ENCODE results near the gene GLP2R. TPM values are rescaled to one million over a fixed set of nuclear protein-coding genes. Genes with fewer than 3 reads are reported as not detected.

GLP2R gene
- polyA plus RNA-seq, 1 donor from 2014 or later: not detected

DNA sequence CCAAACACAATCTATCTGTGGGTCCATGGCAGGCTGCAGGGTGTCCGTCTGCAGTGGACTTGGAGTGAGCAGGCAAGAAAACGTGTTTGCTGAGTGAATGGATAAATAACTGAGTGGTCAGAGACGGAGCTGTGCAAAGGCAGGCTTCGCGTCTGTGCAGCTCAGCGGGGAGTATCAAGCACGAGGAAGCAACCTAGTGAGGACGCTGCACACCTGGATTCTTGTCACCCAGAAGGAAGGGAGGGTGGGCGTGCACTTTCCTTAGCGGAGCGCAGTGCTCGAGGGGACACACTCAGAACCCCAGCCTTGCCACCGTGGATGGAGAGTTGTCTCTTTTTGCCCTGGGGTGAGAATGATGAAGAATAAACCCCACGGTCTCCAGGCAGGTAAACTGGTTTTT lies 80.9 kb downstream of the GLP2R start:
- Histone ChIP-seq H3K9ac (ENCODE audit: low read length) (no peak overlapping the region), H3K4me2 (ENCODE audit: low read length) (no peak overlapping the region), H3F3A (ENCODE audit: insufficient read depth, low read length, poor library complexity, severe bottlenecking) (no peaks in the 10 kb centered on the region), H4K20me1 (ENCODE audit: insufficient read depth) (no peaks in the 10 kb centered on the region), H3K4me3 (ENCODE audit: low read length) (no peak overlapping the region), H3K9me2 (ENCODE audit: insufficient read depth, low read length) (no peaks in the 10 kb centered on the region), H3K9me3 (ENCODE audit: low read length) (no peaks in the 10 kb centered on the region), H3K79me2 (replicated peaks; ENCODE audit: insufficient read depth, low read length) (no peaks in the 10 kb centered on the region), H3K27ac (ENCODE audit: low read length) (no peak overlapping the region), H2AFZ (ENCODE audit: low read depth, low read length) (no peak overlapping the region), H3K27me3 (ENCODE audit: insufficient read depth, low read depth, low read length) (no peaks in the 10 kb centered on the region), H3K36me3 (ENCODE audit: insufficient read depth, low read length) (no peaks in the 10 kb centered on the region)
- TF ChIP-seq TAF1 (IDR thresholded peaks at IDR 0.05; ENCODE audit: low read depth): no peak
- TF ChIP-seq POLR2AphosphoS5 (IDR thresholded peaks at IDR 0.05): no peak
- TF ChIP-seq, protein P1, sequence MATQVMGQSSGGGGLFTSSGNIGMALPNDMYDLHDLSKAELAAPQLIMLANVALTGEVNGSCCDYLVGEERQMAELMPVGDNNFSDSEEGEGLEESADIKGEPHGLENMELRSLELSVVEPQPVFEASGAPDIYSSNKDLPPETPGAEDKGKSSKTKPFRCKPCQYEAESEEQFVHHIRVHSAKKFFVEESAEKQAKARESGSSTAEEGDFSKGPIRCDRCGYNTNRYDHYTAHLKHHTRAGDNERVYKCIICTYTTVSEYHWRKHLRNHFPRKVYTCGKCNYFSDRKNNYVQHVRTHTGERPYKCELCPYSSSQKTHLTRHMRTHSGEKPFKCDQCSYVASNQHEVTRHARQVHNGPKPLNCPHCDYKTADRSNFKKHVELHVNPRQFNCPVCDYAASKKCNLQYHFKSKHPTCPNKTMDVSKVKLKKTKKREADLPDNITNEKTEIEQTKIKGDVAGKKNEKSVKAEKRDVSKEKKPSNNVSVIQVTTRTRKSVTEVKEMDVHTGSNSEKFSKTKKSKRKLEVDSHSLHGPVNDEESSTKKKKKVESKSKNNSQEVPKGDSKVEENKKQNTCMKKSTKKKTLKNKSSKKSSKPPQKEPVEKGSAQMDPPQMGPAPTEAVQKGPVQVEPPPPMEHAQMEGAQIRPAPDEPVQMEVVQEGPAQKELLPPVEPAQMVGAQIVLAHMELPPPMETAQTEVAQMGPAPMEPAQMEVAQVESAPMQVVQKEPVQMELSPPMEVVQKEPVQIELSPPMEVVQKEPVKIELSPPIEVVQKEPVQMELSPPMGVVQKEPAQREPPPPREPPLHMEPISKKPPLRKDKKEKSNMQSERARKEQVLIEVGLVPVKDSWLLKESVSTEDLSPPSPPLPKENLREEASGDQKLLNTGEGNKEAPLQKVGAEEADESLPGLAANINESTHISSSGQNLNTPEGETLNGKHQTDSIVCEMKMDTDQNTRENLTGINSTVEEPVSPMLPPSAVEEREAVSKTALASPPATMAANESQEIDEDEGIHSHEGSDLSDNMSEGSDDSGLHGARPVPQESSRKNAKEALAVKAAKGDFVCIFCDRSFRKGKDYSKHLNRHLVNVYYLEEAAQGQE (IDR thresholded peaks at IDR 0.05; ENCODE audit: borderline replicate concordance): no peak
- no peak for TF ChIP-seq MXI1 (conservative IDR thresholded peaks at IDR 0.05; ENCODE audit: poor library complexity, severe bottlenecking)
- no peak for TF ChIP-seq RAD21 (conservative IDR thresholded peaks at IDR 0.05)
- no peak for TF ChIP-seq EZH2 (IDR thresholded peaks at IDR 0.05; ENCODE audit: borderline replicate concordance, insufficient read depth, low read length, poor library complexity, severe bottlenecking)
- TF ChIP-seq, protein P2, sequence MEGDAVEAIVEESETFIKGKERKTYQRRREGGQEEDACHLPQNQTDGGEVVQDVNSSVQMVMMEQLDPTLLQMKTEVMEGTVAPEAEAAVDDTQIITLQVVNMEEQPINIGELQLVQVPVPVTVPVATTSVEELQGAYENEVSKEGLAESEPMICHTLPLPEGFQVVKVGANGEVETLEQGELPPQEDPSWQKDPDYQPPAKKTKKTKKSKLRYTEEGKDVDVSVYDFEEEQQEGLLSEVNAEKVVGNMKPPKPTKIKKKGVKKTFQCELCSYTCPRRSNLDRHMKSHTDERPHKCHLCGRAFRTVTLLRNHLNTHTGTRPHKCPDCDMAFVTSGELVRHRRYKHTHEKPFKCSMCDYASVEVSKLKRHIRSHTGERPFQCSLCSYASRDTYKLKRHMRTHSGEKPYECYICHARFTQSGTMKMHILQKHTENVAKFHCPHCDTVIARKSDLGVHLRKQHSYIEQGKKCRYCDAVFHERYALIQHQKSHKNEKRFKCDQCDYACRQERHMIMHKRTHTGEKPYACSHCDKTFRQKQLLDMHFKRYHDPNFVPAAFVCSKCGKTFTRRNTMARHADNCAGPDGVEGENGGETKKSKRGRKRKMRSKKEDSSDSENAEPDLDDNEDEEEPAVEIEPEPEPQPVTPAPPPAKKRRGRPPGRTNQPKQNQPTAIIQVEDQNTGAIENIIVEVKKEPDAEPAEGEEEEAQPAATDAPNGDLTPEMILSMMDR (IDR thresholded peaks at IDR 0.05; ENCODE audit: poor library complexity, severe bottlenecking): no peak
- TF ChIP-seq EP300 (conservative IDR thresholded peaks at IDR 0.05; ENCODE audit: poor library complexity, severe bottlenecking): no peak
- no peak for TF ChIP-seq SMC3 (conservative IDR thresholded peaks at IDR 0.05; ENCODE audit: poor library complexity)

DNA sequence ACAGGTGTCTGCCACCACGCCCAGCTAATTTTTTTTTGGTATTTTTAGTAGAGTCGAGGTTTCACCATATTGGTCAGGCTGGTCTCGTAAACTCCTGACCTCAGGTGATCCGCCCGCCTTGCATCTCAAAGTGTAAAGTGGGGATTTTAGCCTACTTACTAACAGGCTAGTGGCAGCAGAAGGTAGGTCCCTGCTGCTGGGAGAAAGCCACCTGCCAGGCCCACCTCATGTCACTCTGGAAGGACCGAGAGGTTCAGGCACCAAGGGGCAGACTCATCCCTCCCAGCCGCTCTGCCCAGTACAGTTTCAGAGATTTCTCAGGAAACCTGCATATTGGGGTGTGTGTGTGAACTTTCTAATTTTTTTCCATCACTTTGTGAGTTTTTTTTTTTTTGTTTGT lies 81.4 kb downstream of the GLP2R start:
- Histone ChIP-seq H3K27ac (ENCODE audit: low read length) (no peak overlapping the region), H3K79me2 (replicated peaks; ENCODE audit: insufficient read depth, low read length) (no peaks in the 10 kb centered on the region), H3K9me3 (ENCODE audit: low read length) (no peaks in the 10 kb centered on the region), H3F3A (ENCODE audit: insufficient read depth, low read length, poor library complexity, severe bottlenecking) (no peaks in the 10 kb centered on the region), H3K4me3 (ENCODE audit: low read length) (no peak overlapping the region), H3K9me2 (ENCODE audit: insufficient read depth, low read length) (no peaks in the 10 kb centered on the region), H2AFZ (ENCODE audit: low read depth, low read length) (no peak overlapping the region), H3K9ac (ENCODE audit: low read length) (no peak overlapping the region), H3K36me3 (ENCODE audit: insufficient read depth, low read length) (no peaks in the 10 kb centered on the region), H4K20me1 (ENCODE audit: insufficient read depth) (no peaks in the 10 kb centered on the region), H3K4me2 (ENCODE audit: low read length) (no peak overlapping the region), H3K27me3 (ENCODE audit: insufficient read depth, low read depth, low read length) (no peaks in the 10 kb centered on the region)
- no peak for TF ChIP-seq TAF1 (IDR thresholded peaks at IDR 0.05; ENCODE audit: low read depth)
- no peak for TF ChIP-seq EP300 (conservative IDR thresholded peaks at IDR 0.05; ENCODE audit: poor library complexity, severe bottlenecking)
- no peak for TF ChIP-seq SMC3 (conservative IDR thresholded peaks at IDR 0.05; ENCODE audit: poor library complexity)
- no peak for TF ChIP-seq POLR2AphosphoS5 (IDR thresholded peaks at IDR 0.05)
- TF ChIP-seq, protein P2 (IDR thresholded peaks at IDR 0.05; ENCODE audit: poor library complexity, severe bottlenecking): no peak
- no peak for TF ChIP-seq MXI1 (conservative IDR thresholded peaks at IDR 0.05; ENCODE audit: poor library complexity, severe bottlenecking)
- TF ChIP-seq, protein P1 (IDR thresholded peaks at IDR 0.05; ENCODE audit: borderline replicate concordance): no peak
- TF ChIP-seq RAD21 (conservative IDR thresholded peaks at IDR 0.05): no peak
- no peak for TF ChIP-seq EZH2 (IDR thresholded peaks at IDR 0.05; ENCODE audit: borderline replicate concordance, insufficient read depth, low read length, poor library complexity, severe bottlenecking)
